Activated B cell treated with CpG ODN at 0.5 μM for 24 hours (primary cell): Measurements from ENCODE around the gene LDB2. TPM values are rescaled to one million over a fixed set of nuclear protein-coding genes. Genes with fewer than 3 reads are reported as not detected.

Experiments used
- ATAC-seq: fragments of 200-7000 bp; cut with Tn5 transposase; one replicate; pipeline ENCODE4 v1.10.0; 2021; ENCODE audit warnings: low read depth, mild to moderate bottlenecking, moderate library complexity
- CTCF ChIA-PET: fragments of 350-600 bp; sonication (Branson Sonifier 250); formaldehyde crosslinking; loops from one replicate; lab custom pipeline; 2021; ENCODE audit warnings: antibody characterized with exemption; lab: Charles Lee
- POLR2A ChIA-PET: fragments of 350-600 bp; sonication (Branson Sonifier 250); formaldehyde crosslinking; loops from one replicate; lab custom pipeline; 2021; ENCODE audit warnings: antibody characterized with exemption; lab: Charles Lee
- DNase-seq: peaks from one replicate; pipeline ENCODE4 v3.0.0; 2022
- H3K27ac Mint-ChIP-seq: one replicate; pipeline ENCODE4 v1.8.0; 2020; ENCODE audit warnings: mixed read lengths
- H3K27me3 Mint-ChIP-seq: one replicate; pipeline ENCODE4 v1.8.0; 2021; ENCODE audit warnings: mixed read lengths
- H3K36me3 Mint-ChIP-seq: one replicate; pipeline ENCODE4 v1.8.0; 2021; ENCODE audit warnings: low read depth, mixed read lengths
- H3K4me1 Mint-ChIP-seq: one replicate; pipeline ENCODE4 v1.8.0; 2021; ENCODE audit warnings: mixed read lengths
- H3K4me3 Mint-ChIP-seq: one replicate; pipeline ENCODE4 v1.8.0; 2020; ENCODE audit warnings: mild to moderate bottlenecking, mixed read lengths
- H3K9me3 Mint-ChIP-seq: one replicate; pipeline ENCODE4 v1.8.0; 2020; ENCODE audit warnings: mixed read lengths
- CTCF ChIP-seq: fragments of 200-600 bp; IDR thresholded peaks from one replicate; pipeline ENCODE4 v1.8.0; 2022; ENCODE audit warnings: antibody characterized with exemption, mild to moderate bottlenecking
- intact Hi-C: fragments of 100-400 bp; cut with micrococcal nuclease; formaldehyde crosslinking; loops from one replicate; pipeline ENCODE4 v1.15.1; 2024
- total RNA-seq: library from RNA; stranded (reverse); gene quantifications from 2 replicates; pipeline ENCODE4 v1.2.3, GENCODE V29; 2022

LDB2 gene
- total RNA-seq, 1 donor from 2014 or later = not detected

DNA sequence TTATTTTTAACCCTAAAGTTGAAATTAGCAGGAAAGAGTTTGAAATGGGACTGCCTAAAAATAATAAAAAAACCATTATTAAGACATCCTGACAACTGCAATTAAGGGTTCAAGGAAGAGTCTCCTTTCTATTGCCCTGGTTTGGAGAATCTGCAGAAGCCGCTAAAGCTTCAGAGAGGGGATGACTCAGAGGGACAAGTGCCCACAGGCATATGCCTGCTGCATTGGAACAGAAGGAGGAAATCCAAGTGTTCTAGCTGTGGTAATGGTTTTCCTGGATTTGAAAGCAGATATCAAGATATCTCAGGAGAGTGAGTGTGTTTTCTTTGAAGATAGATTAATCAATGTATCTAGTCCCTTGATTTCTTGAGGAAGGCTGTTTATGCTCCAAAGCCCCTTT is 437.1 kb downstream of the LDB2 start:
- H3K9me3 Mint-ChIP-seq = no peaks in the 10 kb centered on the region
- peaks cover 2% of the 10 kb centered on the region for H3K27me3 Mint-ChIP-seq
- H3K27ac Mint-ChIP-seq = no peak overlapping the region
- H3K36me3 Mint-ChIP-seq = no peaks in the 10 kb centered on the region
- CTCF ChIA-PET = no interaction called here
- POLR2A ChIA-PET = no interaction called here
- no peaks in the 10 kb centered on the region for H3K4me1 Mint-ChIP-seq
- ATAC-seq (no peak), DNase-seq (no peak)
- TF ChIP-seq CTCF = no peak
- H3K4me3 Mint-ChIP-seq = no peak overlapping the region
- intact Hi-C loops = no loop called here

DNA sequence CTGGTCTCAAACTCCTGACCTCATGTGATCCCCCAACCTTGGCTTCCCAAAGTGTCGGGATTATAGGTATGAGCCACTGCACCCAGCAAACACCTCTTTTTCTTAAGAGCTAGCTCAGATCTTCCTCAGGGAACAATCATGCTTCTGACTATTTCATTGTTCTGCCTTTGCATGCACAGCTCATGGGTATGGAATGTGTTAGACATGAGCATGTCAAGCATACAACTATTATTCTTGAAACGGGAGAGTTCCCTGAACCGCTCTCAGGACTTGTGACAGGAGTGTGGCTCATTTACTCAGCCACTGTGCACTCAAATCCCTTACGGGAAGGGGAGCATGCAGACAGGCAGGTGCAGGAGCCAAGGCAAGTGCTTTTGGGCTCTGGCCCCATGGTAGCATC is 440.5 kb downstream of the LDB2 start:
- Mint-ChIP-seq H3K4me3 (no peak overlapping the region), H3K27ac (no peak overlapping the region), H3K36me3 (no peaks in the 10 kb centered on the region), H3K4me1 (no peaks in the 10 kb centered on the region), H3K9me3 (no peaks in the 10 kb centered on the region), H3K27me3 (peaks cover 2% of the 10 kb centered on the region)
- ATAC-seq (no peak), DNase-seq (no peak)
- intact Hi-C loops = no loop called here
- no peak for TF ChIP-seq CTCF
- CTCF ChIA-PET = no interaction called here
- POLR2A ChIA-PET = no interaction called here
